ENCODE results near the gene KRT17.
A peak's percentile ranks its signal among the peaks of the same experiment; 100 is the strongest.
"Not testable (repeated sequence)": the region's sequence is repeated elsewhere in the genome, so short reads cannot be mapped to it uniquely, and the experiment has no call there.

KRT17 gene

GRCh38 chr17:41654678-41655607 is 30.6 kb upstream of the KRT17 start:
- no peak for DNase-seq (ENCODE audit: low read depth in 1 of 2, low spot score in 1 of 2)

- no peak for DNase-seq (ENCODE audit: low read depth in 1 of 2, low spot score in 1 of 2)
Measured at GRCh38 chr17:41653892-41654677, 29.7 kb upstream of the KRT17 start.

GRCh38 chr17:41653421-41653820 is 29.0 kb upstream of the KRT17 start:
- DNase-seq (ENCODE audit: low read depth in 1 of 2, low spot score in 1 of 2), result no peak

- DNase-seq (ENCODE audit: low read depth in 1 of 2, low spot score in 1 of 2), result no peak
Measured at GRCh38 chr17:41652461-41652970, 28.1 kb upstream of the KRT17 start.

GRCh38 chr17:41651625-41652460 is 27.5 kb upstream of the KRT17 start:
- no peak for DNase-seq (ENCODE audit: low read depth in 1 of 2, low spot score in 1 of 2)

GRCh38 chr17:41650794-41651624 is 26.6 kb upstream of the KRT17 start:
- DNase-seq (ENCODE audit: low read depth in 1 of 2, low spot score in 1 of 2), result no peak

- DNase-seq (ENCODE audit: low read depth in 1 of 2, low spot score in 1 of 2), result no peak
Measured at GRCh38 chr17:41649923-41650519, 25.6 kb upstream of the KRT17 start.

GRCh38 chr17:41648411-41649195 is 24.2 kb upstream of the KRT17 start:
- peak; percentile 73 to 82 for DNase-seq (ENCODE audit: low read depth in 1 of 2, low spot score in 1 of 2)

- peak; percentile 75 to 87 for DNase-seq (ENCODE audit: low read depth in 1 of 2, low spot score in 1 of 2)
Measured at GRCh38 chr17:41647940-41648410, 23.6 kb upstream of the KRT17 start.

- no peak for DNase-seq (ENCODE audit: low read depth in 1 of 2, low spot score in 1 of 2)
Measured at GRCh38 chr17:41647038-41647813, 22.9 kb upstream of the KRT17 start.

GRCh38 chr17:41642252-41643156 is 18.1 kb upstream of the KRT17 start:
- no peak for DNase-seq (ENCODE audit: low read depth in 1 of 2, low spot score in 1 of 2)

- not testable (repeated sequence) for DNase-seq (ENCODE audit: low read depth in 1 of 2, low spot score in 1 of 2)
Measured at GRCh38 chr17:41640596-41640995, 16.2 kb upstream of the KRT17 start.

GRCh38 chr17:41639492-41640473 is 15.4 kb upstream of the KRT17 start:
- DNase-seq (ENCODE audit: low read depth in 1 of 2, low spot score in 1 of 2), result no peak

- DNase-seq (ENCODE audit: low read depth in 1 of 2, low spot score in 1 of 2), result no peak
Measured at GRCh38 chr17:41638941-41639340, 14.6 kb upstream of the KRT17 start.

GRCh38 chr17:41638194-41638593 is 13.8 kb upstream of the KRT17 start:
- DNase-seq (ENCODE audit: low read depth in 1 of 2, low spot score in 1 of 2), result no peak

GRCh38 chr17:41636652-41637051 is 12.3 kb upstream of the KRT17 start:
- DNase-seq (ENCODE audit: low read depth in 1 of 2, low spot score in 1 of 2), result no peak

Measured in stimulated activated CD4-positive, alpha-beta T cell treated with anti-CD3 and anti-CD28 coated beads, Interleukin-15, amount 100 ng/mL, for 1 hour (primary cell).